Daoy (cell line): ENCODE results near the gene ITM2C. TPM values are rescaled to one million over a fixed set of nuclear protein-coding genes. Genes with fewer than 3 reads are reported as not detected.

Source experiments
- DNase-seq: peaks from one replicate; pipeline ENCODE4 v3.0.0-alpha.2; 2015; ENCODE audit warnings: low read depth
- total RNA-seq: library from RNA; depleted of rRNA; stranded (reverse); fragments of >200 nt; shearing (Covaris generic); gene quantifications from 2 replicates; pipeline ENCODE4 v1.2.3, GENCODE V29; 2014; rRNA removed

Gene ITM2C, protein sequence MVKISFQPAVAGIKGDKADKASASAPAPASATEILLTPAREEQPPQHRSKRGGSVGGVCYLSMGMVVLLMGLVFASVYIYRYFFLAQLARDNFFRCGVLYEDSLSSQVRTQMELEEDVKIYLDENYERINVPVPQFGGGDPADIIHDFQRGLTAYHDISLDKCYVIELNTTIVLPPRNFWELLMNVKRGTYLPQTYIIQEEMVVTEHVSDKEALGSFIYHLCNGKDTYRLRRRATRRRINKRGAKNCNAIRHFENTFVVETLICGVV
- total RNA-seq = 41.8 and 41.9 TPM in 2 replicates

- peak; percentile 81 for DNase-seq
Observed at GRCh38 chr2:230864605-230865306, at the start of gene ITM2C. Gene ITM2C, plus strand, starts transcription at chr2:230864942. Its CDS starts 84 bp downstream, at chr2:230865026.

DNA sequence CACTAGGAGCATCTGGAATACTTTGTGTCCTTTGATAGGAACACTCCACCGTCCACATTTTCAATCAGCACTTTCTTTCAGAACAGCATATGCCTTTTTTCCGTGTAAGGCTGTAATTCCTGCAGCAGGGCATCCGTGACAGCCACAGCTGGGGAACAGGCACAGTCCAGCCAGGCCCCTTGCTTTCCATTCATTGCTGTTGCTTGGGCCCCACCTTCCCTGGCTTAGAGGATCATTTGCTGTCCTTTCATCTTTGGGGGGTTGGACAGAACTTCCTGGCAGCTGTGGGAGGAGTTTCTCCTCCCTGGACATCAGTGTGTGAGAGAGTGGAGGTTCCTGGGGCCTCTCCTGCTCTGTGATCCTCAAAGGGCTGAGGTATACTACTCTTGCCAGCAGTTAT, 49.7 kb upstream of the ITM2C start:
- DNase-seq = no peak

- DNase-seq = no peak
Observed at GRCh38 chr2:230816735-230817134, 48.0 kb upstream of the ITM2C start.

DNA sequence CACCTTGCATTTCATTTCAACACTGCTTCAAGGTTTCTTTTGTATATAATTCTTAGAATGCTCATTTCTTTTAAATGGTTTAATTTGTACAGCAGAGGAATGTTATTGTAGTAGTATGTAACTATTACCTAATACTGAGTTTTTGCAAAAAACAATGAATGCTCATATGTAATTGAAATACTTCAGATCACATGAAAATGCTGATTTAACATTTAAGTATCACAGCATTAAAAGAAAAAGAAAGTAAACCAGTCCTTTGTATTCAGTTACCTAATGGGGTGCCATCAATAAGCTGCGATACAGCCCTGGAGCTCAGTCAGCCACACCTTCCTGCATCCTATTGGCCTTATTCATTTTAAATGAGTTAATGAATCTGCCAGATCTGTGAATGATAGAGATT, 45.3 kb upstream of the ITM2C start:
- DNase-seq = no peak

DNA sequence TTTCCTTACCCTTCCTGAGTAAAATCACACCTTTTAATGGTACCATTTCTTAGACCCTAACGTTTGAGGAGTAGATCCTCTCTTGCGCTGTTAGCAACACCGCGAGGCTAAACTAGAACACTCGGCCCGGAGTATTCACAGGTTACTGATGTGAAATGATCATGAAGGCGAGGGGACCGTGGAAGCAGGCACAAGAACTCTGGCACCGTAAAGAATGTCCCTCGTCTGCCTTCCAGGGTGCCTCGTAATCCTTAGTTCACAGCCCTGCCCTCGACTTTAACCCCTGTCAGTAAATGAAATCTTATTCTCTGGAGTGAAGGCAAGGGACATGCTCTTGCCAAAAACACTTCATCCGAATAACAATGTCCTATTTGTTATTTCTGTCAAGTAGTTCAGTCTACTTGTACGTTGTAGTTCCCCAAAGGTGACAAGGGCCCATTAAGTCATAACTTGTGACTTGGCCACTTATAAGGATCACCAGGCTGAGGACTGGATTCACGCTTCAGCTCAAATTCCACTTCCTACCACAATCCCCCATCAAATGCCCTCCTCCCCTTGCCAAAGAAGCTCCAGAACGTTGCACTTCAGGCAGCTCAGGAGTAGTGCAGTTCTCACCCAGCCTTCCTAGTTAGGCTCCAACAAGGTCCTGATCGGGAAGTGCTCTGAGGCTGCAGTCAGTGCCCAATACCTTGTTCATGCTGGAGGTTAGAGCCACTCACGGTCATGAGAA, 43.3 kb upstream of the ITM2C start:
- no peak for DNase-seq

DNA sequence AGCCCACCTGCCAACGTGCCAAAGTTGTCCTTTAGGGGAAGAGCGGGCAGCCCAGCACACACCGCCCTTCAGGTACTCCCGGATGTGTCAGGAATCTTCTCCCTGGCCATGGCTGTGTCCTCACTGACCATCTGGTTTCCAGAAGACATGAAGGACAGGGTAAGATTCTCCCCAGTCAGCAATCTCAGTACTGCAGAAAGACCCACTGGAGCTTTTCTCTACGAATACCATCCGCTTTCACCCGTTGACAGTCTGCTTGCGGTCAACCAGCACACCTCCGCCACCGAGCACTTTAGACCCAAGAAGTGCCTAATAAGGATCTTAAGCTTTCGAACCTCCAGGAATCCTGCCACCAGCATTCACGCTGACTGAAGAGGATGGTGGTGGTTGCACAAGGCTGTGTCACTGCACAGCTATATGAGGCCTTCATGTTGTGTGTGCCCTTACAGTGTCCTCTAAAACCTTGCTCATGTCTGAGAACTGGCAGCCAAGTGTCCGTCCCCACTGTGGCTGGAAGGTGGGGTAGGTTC, 42.7 kb upstream of the ITM2C start:
- DNase-seq = no peak

DNA sequence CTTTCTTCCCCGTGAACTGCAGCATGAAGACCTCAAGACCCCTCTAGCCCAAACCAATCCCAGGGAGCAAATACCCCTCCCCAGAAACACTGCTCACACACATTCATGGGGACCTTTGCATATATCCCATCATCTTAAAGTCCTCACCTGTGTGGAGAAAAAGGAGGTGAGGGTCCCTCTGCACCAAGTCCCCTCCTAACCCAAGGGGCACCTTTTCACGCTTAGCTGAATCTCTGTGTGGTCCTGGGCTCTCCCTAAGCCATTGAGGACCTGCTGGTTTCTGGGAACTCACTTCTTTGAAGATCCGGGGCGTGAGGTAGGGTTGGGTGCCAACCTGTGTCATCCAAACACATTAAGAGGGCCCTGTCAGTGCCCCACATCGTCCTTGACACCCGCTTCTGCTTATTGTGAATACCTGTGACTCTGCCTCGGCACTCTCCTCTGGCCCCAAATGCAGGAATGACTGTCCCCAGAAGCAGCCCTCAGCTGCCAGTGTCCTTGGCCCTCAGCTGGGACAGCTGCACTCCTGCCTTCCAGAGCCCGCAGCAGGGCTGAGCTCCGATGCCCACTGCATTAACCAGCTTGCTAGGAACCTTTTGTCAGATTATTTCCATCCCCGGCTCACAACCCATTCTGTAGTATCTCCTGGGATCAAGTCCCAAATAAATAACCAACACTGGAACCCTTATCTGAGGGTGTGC, 41.3 kb upstream of the ITM2C start:
- no peak for DNase-seq

GRCh38 chr2:230824406-230824978, 40.2 kb upstream of the ITM2C start:
- DNase-seq = peak; percentile 79

DNA sequence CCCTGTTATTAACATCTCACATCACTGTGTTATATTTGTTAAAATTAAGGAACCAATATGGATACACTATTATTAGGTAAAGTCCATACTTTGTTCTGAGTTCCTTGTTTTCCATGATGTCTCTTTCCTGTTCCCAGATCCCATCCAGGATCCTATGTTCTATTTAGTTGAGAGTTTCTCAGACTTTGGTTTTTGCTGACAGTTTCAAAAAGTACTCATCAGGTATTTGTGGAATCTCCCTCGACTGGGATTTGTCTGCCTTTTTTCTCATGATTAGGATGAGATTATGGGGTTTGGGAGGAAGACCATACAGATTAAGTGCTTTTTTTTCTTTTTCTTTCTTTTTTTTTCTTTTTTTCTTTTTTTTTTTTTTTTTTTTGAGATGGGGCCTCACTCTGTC, 39.4 kb upstream of the ITM2C start:
- no peak for DNase-seq

- no peak for DNase-seq
Observed at GRCh38 chr2:230827774-230828271, 36.9 kb upstream of the ITM2C start.

- DNase-seq = peak; percentile 17
Observed at GRCh38 chr2:230828272-230828961, 36.3 kb upstream of the ITM2C start.

- DNase-seq = no peak
Observed at GRCh38 chr2:230829293-230829692, 35.4 kb upstream of the ITM2C start.

- no peak for DNase-seq
Observed at GRCh38 chr2:230829959-230830358, 34.8 kb upstream of the ITM2C start.

DNA sequence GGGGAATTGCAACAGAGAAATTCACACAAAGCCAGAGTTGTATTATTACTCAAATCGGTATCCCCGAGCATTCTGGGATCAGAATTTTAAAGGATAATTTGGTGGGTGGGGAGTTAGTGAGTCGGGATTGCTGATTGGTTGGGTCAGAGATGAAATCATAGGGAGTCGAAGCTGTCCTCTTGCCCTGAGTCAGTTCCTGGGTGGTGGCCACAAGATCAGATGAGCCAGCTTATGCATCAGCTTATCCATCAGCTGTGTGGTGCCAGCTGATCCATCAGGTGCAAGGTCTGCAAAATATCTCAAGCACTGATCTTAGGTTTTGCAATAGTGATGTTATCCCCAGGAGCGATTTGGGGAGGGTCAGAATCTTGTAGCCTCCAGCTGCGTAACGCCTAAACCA, 34.3 kb upstream of the ITM2C start:
- DNase-seq = no peak

DNA sequence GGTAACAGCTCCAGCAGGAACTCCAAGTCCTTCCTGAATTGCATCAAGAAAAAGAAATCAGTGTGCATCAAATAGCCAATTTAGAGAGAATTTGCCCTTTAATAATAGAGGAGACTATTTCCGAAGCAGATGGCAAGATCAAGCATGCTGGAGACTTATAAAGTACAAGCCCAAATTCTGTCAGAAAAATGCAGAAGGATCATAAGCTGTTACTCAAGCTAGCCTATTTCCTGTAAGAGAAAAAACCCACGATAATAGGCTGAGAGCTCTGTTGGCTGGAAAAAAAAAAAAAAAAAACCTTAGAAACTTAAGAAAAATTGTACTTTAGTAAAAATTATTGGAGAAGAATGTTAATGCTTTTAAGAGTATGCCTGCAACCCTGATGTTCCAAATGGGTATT, 24.4 kb upstream of the ITM2C start:
- DNase-seq = no peak

DNA sequence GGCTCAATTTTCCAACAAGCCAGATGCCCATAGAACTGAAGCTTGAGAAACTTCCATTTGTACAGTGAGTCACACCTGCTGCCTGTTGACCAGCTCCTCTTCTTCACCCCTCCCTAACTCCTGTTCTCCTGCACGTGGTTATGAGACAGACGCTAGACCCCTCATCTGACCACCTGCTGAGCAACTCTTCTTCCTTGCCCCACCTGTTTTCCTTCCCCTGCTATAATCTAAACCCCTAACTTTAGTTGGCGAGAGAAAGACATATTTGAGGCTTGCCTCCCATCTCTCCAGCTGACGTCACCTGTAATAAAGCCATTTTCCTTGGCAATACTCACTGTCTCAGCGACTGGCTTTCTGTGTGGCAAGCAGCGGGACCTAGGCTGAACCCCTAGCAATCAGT, 22.3 kb upstream of the ITM2C start:
- DNase-seq = peak; percentile 56

DNA sequence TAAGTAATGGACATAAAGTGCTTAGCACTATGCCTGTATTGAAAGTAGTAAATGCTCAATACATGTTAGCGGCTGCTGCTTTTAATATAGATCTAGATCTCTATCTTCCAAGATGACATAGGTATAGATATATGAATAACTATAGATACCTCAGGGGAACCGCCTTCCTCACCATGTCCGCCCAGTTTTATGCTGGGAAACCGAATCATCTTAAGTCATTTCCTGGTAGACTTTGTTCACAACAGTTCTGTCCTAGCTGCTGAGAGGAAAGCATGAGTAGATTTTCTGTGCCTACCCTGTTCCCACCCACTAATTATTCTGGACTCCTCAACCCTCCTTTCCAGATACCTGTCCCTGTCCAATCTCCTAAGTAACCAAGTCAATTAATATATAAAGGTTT, 21.6 kb upstream of the ITM2C start:
- no peak for DNase-seq

DNA sequence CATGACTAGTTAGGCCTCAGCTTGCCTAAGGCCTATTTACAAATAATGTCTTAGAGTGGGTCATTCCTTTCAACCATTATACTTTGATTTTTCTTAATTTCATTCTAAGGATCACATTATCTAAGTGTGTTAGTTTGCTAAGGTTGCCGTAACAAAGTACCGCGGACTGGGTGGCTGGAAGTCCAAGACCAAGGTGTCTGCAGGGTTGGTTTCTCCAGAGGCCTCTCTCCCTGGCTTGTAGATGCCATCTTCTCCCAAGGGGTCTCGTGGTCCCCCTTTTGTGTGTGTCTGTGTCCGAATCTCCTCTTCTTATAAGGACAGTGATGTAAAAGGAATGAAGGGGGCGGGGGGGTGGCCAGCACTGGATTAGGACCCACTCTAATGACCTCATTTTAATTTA, 18.4 kb upstream of the ITM2C start:
- DNase-seq = no peak

DNA sequence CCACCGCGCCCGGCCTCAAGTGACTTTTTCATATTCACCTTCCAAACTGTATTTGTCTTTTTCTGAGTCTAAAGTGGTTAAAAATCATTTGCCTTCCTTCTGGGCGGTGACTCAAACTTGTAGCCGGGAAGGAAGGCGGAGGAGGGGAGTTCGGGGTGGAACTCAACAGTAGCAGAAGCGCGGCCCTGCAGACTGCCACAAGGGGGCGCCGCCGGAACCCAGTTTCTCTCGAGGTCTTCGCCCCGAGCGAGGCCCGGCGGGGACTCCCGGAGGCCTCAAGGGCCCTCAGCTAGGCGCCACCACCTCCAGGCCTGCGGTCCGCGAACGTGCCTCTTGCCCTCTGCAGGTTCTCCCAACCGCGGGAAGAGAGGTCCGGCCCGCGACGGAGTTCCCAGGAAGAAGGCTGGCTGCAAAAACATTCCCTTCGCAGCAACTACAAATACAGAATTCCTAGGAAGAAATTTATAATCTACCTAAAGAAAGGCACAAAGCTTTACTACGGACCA, 16.8 kb upstream of the ITM2C start:
- peak; percentile 88 for DNase-seq

DNA sequence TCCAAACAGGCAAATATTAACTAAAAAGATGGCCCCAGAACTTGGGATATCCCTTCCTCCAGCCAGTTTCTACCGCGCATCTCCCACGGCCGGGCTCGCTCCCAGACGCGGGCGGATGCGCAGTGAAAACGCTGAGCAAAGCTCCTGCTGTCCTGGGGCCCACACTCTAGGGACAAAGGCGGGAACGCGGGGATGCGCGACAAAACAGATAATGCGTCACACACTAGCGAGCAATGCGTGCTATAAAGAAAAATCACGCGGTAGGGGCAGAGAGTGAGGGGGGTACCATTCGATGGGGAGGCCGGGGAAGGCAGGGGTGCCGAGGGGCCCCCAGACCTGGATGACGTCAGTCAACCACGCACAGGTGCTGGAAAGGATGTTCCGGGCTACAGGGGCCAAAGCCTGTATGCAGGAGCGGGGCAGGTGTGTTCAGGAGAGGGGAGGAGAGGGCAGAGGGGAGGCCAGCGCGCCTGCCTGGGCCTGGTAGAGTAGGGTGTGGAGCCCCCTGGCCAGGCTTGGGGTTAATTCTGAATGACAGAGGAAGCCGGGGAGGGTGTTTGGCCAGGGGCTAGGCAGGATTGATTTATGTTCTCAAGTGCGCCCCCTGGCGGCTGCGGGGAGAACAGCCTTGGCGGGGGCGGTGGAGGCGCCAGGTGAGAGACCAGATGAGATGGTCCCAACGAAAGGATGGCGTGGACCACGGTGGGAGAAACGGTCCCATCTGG, 14.9 kb upstream of the ITM2C start:
- peak; percentile 32 for DNase-seq
